HEK293 (cell line): Measurements from ENCODE around the gene CCDC40.

Source experiments
- FEZF1 ChIP-seq: fragments of 450-650 bp; formaldehyde crosslinking; IDR thresholded peaks from 2 replicates; pipeline ENCODE4 v1.5.1; 2016; ENCODE audit warnings: missing biosample characterization, missing genetic modification characterization
- PRDM1 ChIP-seq: fragments of 450-650 bp; formaldehyde crosslinking; IDR thresholded peaks from 2 replicates; pipeline ENCODE4; 2016; ENCODE audit warnings: missing biosample characterization, missing genetic modification characterization
- SETDB1 ChIP-seq: IDR thresholded peaks from one replicate; pipeline ENCODE4 v1.6.1; 2017; ENCODE audit warnings: mild to moderate bottlenecking, low read length, moderate library complexity, mixed read lengths; ENCODE audit not compliant: insufficient read length
- SP3 ChIP-seq: fragments of 450-650 bp; formaldehyde crosslinking; IDR thresholded peaks from 2 replicates; pipeline ENCODE4 v1.5.1; 2016; ENCODE audit warnings: missing biosample characterization, missing genetic modification characterization
- TCF7L2 ChIP-seq: IDR thresholded peaks from 2 replicates; pipeline ENCODE4 v1.6.1; 2011; ENCODE audit warnings: low read depth, mild to moderate bottlenecking, inconsistent platforms, low read length, moderate library complexity, borderline replicate concordance
- YY1 ChIP-seq: fragments of 450-650 bp; formaldehyde crosslinking; IDR thresholded peaks from 2 replicates; pipeline ENCODE4 v1.5.1; 2018; ENCODE audit warnings: missing biosample characterization, missing genetic modification characterization
- ZBTB17 ChIP-seq: fragments of 450-650 bp; formaldehyde crosslinking; IDR thresholded peaks from 2 replicates; pipeline ENCODE4 v1.5.1; 2016; ENCODE audit warnings: missing biosample characterization, missing genetic modification characterization
- ZBTB20 ChIP-seq: fragments of 450-650 bp; formaldehyde crosslinking; IDR thresholded peaks from 2 replicates; pipeline ENCODE4 v1.5.1; 2016; ENCODE audit warnings: missing biosample characterization, missing genetic modification characterization
- ZNF121 ChIP-seq: fragments of 450-650 bp; formaldehyde crosslinking; IDR thresholded peaks from 2 replicates; pipeline ENCODE4 v1.5.1; 2016; ENCODE audit warnings: missing biosample characterization, missing genetic modification characterization
- ZNF157 ChIP-seq: fragments of 450-650 bp; formaldehyde crosslinking; IDR thresholded peaks from 2 replicates; pipeline ENCODE4 v1.5.1; 2016; ENCODE audit warnings: missing biosample characterization, missing genetic modification characterization
- ZNF202 ChIP-seq: fragments of 450-650 bp; formaldehyde crosslinking; IDR thresholded peaks from 2 replicates; pipeline ENCODE4 v1.5.1; 2016; ENCODE audit warnings: missing biosample characterization, missing genetic modification characterization, borderline replicate concordance
- ZNF274 ChIP-seq, 2 experiments: fragments of 200-500 bp in 1 of 2; fragments of 450-650 bp in 1 of 2; sonication (Bioruptor generic) in 1 of 2; formaldehyde crosslinking in 1 of 2; IDR thresholded peaks; 2 replicates each; pipeline versions ENCODE4 v1.5.1 to v1.6.1; 2014 to 2016; ENCODE audit warnings: borderline replicate concordance in 1 of 2, inconsistent platforms in 1 of 2, low read length in 1 of 2, missing biosample characterization in 1 of 2, missing genetic modification characterization in 1 of 2
- ZNF37A ChIP-seq: fragments of 450-650 bp; IDR thresholded peaks from 2 replicates; pipeline ENCODE4 v1.5.1; 2018; ENCODE audit warnings: missing biosample characterization, missing genetic modification characterization
- ZNF404 ChIP-seq: fragments of 450-650 bp; formaldehyde crosslinking; IDR thresholded peaks from 2 replicates; pipeline ENCODE4 v1.5.1; 2017; ENCODE audit warnings: missing biosample characterization, missing genetic modification characterization
- ZNF48 ChIP-seq: fragments of 450-650 bp; formaldehyde crosslinking; IDR thresholded peaks from 2 replicates; pipeline ENCODE4 v1.5.1; 2016; ENCODE audit warnings: missing biosample characterization, missing genetic modification characterization
- ZNF514 ChIP-seq: fragments of 450-650 bp; formaldehyde crosslinking; IDR thresholded peaks from 2 replicates; pipeline ENCODE4 v1.5.1; 2016; ENCODE audit warnings: missing biosample characterization, missing genetic modification characterization
- ZNF521 ChIP-seq: fragments of 450-650 bp; formaldehyde crosslinking; IDR thresholded peaks from 2 replicates; pipeline ENCODE4 v1.5.1; 2017; ENCODE audit warnings: missing biosample characterization, mild to moderate bottlenecking, missing genetic modification characterization
- ZNF530 ChIP-seq: fragments of 450-650 bp; formaldehyde crosslinking; IDR thresholded peaks from 2 replicates; pipeline ENCODE4 v1.5.1; 2016; ENCODE audit warnings: low read depth, missing biosample characterization, missing genetic modification characterization
- ZNF600 ChIP-seq: fragments of 450-650 bp; formaldehyde crosslinking; IDR thresholded peaks from 2 replicates; pipeline ENCODE4 v1.5.1; 2016; ENCODE audit warnings: missing biosample characterization, missing genetic modification characterization
- ZNF621 ChIP-seq: fragments of 450-650 bp; formaldehyde crosslinking; IDR thresholded peaks from 2 replicates; pipeline ENCODE4 v1.5.1; 2017; ENCODE audit warnings: missing biosample characterization, missing genetic modification characterization
- ZNF670 ChIP-seq: fragments of 450-650 bp; formaldehyde crosslinking; IDR thresholded peaks from 2 replicates; pipeline ENCODE4 v1.5.1; 2016; ENCODE audit warnings: missing biosample characterization, missing genetic modification characterization, low read depth
- ZNF701 ChIP-seq: fragments of 450-650 bp; formaldehyde crosslinking; IDR thresholded peaks from 2 replicates; pipeline ENCODE4 v1.5.1; 2016; ENCODE audit warnings: missing biosample characterization, missing genetic modification characterization
- ZNF707 ChIP-seq: fragments of 450-650 bp; formaldehyde crosslinking; IDR thresholded peaks from 2 replicates; pipeline ENCODE4 v1.5.1; 2016; ENCODE audit warnings: missing biosample characterization, missing genetic modification characterization
- ZNF776 ChIP-seq: fragments of 450-650 bp; formaldehyde crosslinking; IDR thresholded peaks from 2 replicates; pipeline ENCODE4 v1.5.0; 2017; ENCODE audit warnings: missing biosample characterization, missing genetic modification characterization, borderline replicate concordance
- ZNF777 ChIP-seq: fragments of 450-650 bp; formaldehyde crosslinking; IDR thresholded peaks from 2 replicates; pipeline ENCODE4 v1.5.1; 2017; ENCODE audit warnings: missing biosample characterization, missing genetic modification characterization, borderline replicate concordance
- ZNF792 ChIP-seq: fragments of 450-650 bp; formaldehyde crosslinking; IDR thresholded peaks from 2 replicates; pipeline ENCODE4 v1.5.1; 2016; ENCODE audit warnings: missing biosample characterization, missing genetic modification characterization
- ZSCAN16 ChIP-seq: fragments of 450-650 bp; formaldehyde crosslinking; IDR thresholded peaks from 2 replicates; pipeline ENCODE4 v1.5.1; 2016; ENCODE audit warnings: missing biosample characterization, missing genetic modification characterization
- ZSCAN23 ChIP-seq: fragments of 450-650 bp; formaldehyde crosslinking; IDR thresholded peaks from 2 replicates; pipeline ENCODE4 v1.5.1; 2016; ENCODE audit warnings: missing biosample characterization, missing genetic modification characterization
- ZSCAN30 ChIP-seq: fragments of 450-650 bp; IDR thresholded peaks from 2 replicates; pipeline ENCODE4 v1.5.1; 2018; ENCODE audit warnings: missing biosample characterization, mild to moderate bottlenecking, missing genetic modification characterization, moderate library complexity
- ZSCAN4 ChIP-seq: fragments of 450-650 bp; formaldehyde crosslinking; IDR thresholded peaks from 2 replicates; pipeline ENCODE4 v1.5.1; 2017; ENCODE audit warnings: missing biosample characterization, missing genetic modification characterization
- TF ChIP-seq, protein P1 (sequence below): fragments of 450-650 bp; formaldehyde crosslinking; IDR thresholded peaks from 2 replicates; pipeline ENCODE4 v1.5.1; 2016; ENCODE audit warnings: missing biosample characterization, missing genetic modification characterization
- TF ChIP-seq, protein P2 (sequence below): fragments of 450-650 bp; formaldehyde crosslinking; IDR thresholded peaks from 2 replicates; pipeline ENCODE4 v1.5.1; 2016; ENCODE audit warnings: missing biosample characterization, missing genetic modification characterization
- TF ChIP-seq, protein P3 (sequence below): fragments of 450-650 bp; formaldehyde crosslinking; IDR thresholded peaks from 2 replicates; pipeline ENCODE4 v1.5.1; 2016; ENCODE audit warnings: missing biosample characterization, missing genetic modification characterization
- TF ChIP-seq, protein P4 (sequence below): fragments of 450-650 bp; formaldehyde crosslinking; IDR thresholded peaks from 2 replicates; pipeline ENCODE4 v1.5.1; 2016; ENCODE audit warnings: missing biosample characterization, missing genetic modification characterization

CCDC40 gene

DNA sequence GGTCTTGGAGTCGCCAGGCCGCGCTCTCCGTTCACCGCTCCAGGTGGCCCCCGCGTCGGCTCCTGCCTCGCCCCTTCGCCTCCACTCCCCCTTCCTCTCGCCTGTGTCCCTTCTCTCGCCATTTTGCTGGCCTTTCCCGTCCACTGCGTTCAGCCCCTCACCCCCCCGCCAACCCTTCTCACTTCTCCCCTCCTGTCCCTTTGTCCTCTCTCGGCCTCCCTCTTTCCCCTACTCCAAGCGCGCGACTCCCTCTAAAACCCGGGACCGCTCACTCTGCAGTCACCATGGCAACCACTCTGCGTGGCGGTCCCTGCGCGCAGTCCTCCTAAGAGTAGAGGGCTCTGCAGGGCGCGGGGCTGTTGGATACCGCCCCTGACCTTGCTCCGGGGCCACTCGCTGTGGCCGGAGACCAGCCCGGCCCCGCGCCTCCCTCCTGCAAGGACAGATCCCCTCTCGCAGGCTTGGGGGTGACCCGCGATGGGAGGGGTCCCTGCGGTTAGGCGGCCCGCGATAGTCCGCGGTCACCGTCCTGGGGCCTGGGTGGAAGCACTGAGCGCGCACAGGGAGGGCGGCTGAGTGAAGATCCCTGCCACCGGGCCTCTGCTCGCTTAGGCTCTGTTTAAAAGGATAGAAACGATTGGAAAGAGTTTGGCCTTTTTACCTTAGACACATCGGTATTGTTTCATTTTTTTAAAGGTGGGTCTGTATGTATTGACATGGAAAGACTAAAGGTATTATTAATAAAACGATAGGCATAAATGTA, 454 bp downstream of the CCDC40 start (continued):
- TF ChIP-seq ZNF701 = no peak
- no peak for TF ChIP-seq ZNF670
- peak; percentile 43; the same call in 1 of the 2 replicates for TF ChIP-seq ZNF600
- peak; percentile 95 for TF ChIP-seq ZBTB20 (tag by site-specific recombination)
- no peak for TF ChIP-seq ZNF621 (tag by site-specific recombination)
- 0 out of 2 replicates have a peak, but pooled peaks have one; percentile 43 for TF ChIP-seq ZSCAN23 (tag by site-specific recombination)
- no peak for TF ChIP-seq ZSCAN4
- TF ChIP-seq ZSCAN30 (tag by site-specific recombination) = no peak
- peak; percentile 93 for TF ChIP-seq ZBTB17
- TF ChIP-seq ZNF121 (tag by site-specific recombination) = no peak
- TF ChIP-seq, protein P1, sequence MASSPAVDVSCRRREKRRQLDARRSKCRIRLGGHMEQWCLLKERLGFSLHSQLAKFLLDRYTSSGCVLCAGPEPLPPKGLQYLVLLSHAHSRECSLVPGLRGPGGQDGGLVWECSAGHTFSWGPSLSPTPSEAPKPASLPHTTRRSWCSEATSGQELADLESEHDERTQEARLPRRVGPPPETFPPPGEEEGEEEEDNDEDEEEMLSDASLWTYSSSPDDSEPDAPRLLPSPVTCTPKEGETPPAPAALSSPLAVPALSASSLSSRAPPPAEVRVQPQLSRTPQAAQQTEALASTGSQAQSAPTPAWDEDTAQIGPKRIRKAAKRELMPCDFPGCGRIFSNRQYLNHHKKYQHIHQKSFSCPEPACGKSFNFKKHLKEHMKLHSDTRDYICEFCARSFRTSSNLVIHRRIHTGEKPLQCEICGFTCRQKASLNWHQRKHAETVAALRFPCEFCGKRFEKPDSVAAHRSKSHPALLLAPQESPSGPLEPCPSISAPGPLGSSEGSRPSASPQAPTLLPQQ (tag by site-specific recombination) = peak; percentile 46; the same call in 1 of the 2 replicates
- TF ChIP-seq ZNF707 (tag by site-specific recombination) = no peak
- no peak for TF ChIP-seq ZNF521 (tag by site-specific recombination)
- no peak for TF ChIP-seq ZSCAN16 (tag by site-specific recombination)
- TF ChIP-seq YY1 (tag by site-specific recombination) = peak; percentile 24; the same call in 1 of the 2 replicates
- TF ChIP-seq, protein P2, sequence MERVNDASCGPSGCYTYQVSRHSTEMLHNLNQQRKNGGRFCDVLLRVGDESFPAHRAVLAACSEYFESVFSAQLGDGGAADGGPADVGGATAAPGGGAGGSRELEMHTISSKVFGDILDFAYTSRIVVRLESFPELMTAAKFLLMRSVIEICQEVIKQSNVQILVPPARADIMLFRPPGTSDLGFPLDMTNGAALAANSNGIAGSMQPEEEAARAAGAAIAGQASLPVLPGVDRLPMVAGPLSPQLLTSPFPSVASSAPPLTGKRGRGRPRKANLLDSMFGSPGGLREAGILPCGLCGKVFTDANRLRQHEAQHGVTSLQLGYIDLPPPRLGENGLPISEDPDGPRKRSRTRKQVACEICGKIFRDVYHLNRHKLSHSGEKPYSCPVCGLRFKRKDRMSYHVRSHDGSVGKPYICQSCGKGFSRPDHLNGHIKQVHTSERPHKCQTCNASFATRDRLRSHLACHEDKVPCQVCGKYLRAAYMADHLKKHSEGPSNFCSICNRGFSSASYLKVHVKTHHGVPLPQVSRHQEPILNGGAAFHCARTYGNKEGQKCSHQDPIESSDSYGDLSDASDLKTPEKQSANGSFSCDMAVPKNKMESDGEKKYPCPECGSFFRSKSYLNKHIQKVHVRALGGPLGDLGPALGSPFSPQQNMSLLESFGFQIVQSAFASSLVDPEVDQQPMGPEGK (tag by site-specific recombination) = peak; percentile 97
- TF ChIP-seq ZNF514 (tag by site-specific recombination) = no peak
- TF ChIP-seq PRDM1 (tag by site-specific recombination) = no peak
- no peak for TF ChIP-seq SETDB1
- no peak for TF ChIP-seq ZNF157 (tag by site-specific recombination)
- no peak; the same call in none of the 2 replicates for TF ChIP-seq ZNF777 (tag by site-specific recombination)
- TF ChIP-seq ZNF37A (tag by site-specific recombination) = no peak
- TF ChIP-seq ZNF792 (tag by site-specific recombination) = no peak
- TF ChIP-seq, protein P3, sequence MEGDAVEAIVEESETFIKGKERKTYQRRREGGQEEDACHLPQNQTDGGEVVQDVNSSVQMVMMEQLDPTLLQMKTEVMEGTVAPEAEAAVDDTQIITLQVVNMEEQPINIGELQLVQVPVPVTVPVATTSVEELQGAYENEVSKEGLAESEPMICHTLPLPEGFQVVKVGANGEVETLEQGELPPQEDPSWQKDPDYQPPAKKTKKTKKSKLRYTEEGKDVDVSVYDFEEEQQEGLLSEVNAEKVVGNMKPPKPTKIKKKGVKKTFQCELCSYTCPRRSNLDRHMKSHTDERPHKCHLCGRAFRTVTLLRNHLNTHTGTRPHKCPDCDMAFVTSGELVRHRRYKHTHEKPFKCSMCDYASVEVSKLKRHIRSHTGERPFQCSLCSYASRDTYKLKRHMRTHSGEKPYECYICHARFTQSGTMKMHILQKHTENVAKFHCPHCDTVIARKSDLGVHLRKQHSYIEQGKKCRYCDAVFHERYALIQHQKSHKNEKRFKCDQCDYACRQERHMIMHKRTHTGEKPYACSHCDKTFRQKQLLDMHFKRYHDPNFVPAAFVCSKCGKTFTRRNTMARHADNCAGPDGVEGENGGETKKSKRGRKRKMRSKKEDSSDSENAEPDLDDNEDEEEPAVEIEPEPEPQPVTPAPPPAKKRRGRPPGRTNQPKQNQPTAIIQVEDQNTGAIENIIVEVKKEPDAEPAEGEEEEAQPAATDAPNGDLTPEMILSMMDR (tag by site-specific recombination) = peak; percentile 24; the same call in 1 of the 2 replicates
- TF ChIP-seq ZNF404 (tag by site-specific recombination) = no peak
- TF ChIP-seq TCF7L2 = no peak
- TF ChIP-seq, protein P4, sequence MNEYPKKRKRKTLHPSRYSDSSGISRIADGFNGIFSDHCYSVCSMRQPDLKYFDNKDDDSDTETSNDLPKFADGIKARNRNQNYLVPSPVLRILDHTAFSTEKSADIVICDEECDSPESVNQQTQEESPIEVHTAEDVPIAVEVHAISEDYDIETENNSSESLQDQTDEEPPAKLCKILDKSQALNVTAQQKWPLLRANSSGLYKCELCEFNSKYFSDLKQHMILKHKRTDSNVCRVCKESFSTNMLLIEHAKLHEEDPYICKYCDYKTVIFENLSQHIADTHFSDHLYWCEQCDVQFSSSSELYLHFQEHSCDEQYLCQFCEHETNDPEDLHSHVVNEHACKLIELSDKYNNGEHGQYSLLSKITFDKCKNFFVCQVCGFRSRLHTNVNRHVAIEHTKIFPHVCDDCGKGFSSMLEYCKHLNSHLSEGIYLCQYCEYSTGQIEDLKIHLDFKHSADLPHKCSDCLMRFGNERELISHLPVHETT (tag by site-specific recombination) = no peak
- TF ChIP-seq SP3 (tag by site-specific recombination) = no peak; the same call in none of the 2 replicates
- no peak for TF ChIP-seq ZNF274 (IDR thresholded peaks at IDR 0.05; ENCODE audit: low read length)
- no peak for TF ChIP-seq ZNF274 (tag by site-specific recombination; IDR thresholded peaks at IDR 0.05; ENCODE audit: borderline replicate concordance)
- no peak for TF ChIP-seq ZNF776 (tag by site-specific recombination)
- TF ChIP-seq ZNF48 = no peak
- peak; percentile 96 for TF ChIP-seq ZNF530 (tag by site-specific recombination)
- no peak for TF ChIP-seq FEZF1 (tag by site-specific recombination)
- TF ChIP-seq ZNF202 (tag by site-specific recombination) = no peak
